GM12864 (cell line): ENCODE results near the gene BIN1.

Experiments
- DNase-seq: peaks from one replicate; pipeline ENCODE4 v3.0.0-alpha.2; 2011; ENCODE audit warnings: low read depth
- H3K4me3 ChIP-seq: 2 replicates; pipeline ENCODE4 v1.5.1; 2011; ENCODE audit warnings: mild to moderate bottlenecking, low read depth, low read length, control low read depth
- TF ChIP-seq, protein P1 (sequence below): IDR thresholded peaks from 2 replicates; pipeline ENCODE4 v1.5.1; 2011; ENCODE audit warnings: low read depth, mild to moderate bottlenecking, moderate library complexity, low read length, control low read depth, inconsistent platforms; ENCODE audit errors: missing control alignments

The BIN1 gene

DNA sequence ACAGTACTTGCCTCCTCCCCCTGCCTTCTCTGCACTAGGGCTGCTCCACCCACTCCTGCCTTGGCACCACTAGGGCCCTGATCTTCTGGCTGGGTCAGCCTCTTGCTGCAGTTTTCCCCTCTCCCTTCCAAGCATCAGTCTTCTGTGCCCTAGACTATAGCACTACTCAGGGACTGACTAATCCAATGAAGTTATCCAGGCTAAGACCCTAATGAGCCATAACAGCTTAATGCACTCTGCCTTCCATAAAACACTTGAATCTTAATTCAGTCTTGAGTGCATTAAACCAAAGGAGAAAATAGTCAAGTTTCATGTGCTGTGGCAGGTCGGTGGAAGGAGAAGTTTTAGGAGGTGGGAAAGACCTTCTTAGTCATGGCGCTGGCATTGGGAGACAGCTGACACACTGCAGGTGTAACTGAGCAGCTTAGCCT, 95.7 kb downstream of the BIN1 start:
- DNase-seq = no peak
- no peak overlapping the region for H3K4me3 ChIP-seq
- TF ChIP-seq, protein P1, sequence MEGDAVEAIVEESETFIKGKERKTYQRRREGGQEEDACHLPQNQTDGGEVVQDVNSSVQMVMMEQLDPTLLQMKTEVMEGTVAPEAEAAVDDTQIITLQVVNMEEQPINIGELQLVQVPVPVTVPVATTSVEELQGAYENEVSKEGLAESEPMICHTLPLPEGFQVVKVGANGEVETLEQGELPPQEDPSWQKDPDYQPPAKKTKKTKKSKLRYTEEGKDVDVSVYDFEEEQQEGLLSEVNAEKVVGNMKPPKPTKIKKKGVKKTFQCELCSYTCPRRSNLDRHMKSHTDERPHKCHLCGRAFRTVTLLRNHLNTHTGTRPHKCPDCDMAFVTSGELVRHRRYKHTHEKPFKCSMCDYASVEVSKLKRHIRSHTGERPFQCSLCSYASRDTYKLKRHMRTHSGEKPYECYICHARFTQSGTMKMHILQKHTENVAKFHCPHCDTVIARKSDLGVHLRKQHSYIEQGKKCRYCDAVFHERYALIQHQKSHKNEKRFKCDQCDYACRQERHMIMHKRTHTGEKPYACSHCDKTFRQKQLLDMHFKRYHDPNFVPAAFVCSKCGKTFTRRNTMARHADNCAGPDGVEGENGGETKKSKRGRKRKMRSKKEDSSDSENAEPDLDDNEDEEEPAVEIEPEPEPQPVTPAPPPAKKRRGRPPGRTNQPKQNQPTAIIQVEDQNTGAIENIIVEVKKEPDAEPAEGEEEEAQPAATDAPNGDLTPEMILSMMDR = no peak

DNA sequence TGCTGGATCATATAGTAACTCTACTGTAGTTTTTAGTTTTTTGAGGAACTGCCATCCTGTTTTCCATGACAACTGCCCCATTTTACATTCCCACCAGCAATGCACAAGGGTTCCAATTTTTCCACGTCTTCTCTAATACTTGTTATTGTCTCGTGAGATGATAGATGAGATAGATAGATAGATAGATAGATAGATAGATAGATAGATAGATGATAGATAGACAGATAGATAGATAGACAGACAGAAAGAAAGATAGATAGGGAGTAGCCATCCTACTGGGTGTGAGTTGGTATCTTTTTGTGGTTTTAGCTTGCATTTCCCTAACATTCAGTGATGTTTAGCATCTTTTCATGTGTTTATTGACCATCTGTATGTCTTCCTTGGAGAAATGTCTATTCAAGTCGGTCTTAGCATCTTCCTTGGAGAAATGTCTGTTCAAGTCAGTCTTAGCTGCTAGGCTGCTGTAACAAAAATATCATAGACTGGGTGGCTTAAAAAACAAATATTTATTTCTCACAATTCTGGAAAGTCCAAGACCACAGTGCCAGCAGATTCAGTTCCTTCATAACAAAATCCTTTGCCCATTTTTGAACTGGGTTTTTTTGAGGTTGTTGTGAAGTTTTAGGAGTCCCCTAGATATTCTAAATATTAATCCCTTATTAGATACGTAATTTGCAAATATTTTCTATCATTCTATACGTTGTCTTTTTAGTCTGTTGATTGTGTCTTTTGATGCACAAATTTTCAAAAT, 98.5 kb downstream of the BIN1 start:
- H3K4me3 ChIP-seq = no peak overlapping the region
- no peak for DNase-seq
- TF ChIP-seq, protein P1 = no peak

DNA sequence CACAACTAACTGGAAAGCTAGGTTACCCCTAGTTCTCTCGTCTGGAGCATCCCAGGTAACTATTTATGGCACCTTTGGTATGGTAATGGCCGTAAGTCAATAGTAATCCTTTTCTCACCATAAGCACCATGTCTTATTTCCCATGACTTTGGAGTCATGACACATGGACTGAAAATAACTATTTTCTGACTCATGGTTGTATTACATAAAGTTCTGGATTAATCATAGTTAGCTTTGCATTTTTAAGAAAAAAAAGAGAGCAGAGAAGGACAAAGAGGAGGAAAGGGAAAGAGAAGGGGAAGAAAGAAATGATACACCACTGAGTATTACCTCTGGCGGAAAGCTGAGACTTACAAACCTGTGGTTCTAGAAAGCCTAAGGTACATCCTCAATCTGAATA, 99.3 kb downstream of the BIN1 start:
- no peak overlapping the region for H3K4me3 ChIP-seq
- DNase-seq = no peak
- TF ChIP-seq, protein P1 = no peak

DNA sequence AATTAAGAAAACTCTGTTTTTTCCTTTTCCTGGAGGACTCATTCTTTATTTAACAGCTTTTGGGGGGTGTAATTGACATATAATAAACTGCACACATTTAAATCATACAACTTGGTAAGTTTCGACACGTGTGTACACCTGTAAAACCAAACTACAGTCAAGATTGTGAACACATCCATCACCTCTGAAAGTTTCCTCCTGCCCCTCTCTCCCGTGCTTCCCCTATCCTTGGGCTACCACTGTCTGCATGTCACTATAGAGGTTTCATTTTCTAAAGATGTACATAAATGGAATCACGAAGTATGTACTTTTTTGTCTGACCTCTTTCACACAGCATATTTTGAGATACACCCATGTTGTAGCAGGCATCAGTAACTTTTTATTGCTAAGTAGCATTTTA, 100.0 kb downstream of the BIN1 start:
- no peak for DNase-seq
- H3K4me3 ChIP-seq = no peak overlapping the region
- TF ChIP-seq, protein P1 = no peak

DNA sequence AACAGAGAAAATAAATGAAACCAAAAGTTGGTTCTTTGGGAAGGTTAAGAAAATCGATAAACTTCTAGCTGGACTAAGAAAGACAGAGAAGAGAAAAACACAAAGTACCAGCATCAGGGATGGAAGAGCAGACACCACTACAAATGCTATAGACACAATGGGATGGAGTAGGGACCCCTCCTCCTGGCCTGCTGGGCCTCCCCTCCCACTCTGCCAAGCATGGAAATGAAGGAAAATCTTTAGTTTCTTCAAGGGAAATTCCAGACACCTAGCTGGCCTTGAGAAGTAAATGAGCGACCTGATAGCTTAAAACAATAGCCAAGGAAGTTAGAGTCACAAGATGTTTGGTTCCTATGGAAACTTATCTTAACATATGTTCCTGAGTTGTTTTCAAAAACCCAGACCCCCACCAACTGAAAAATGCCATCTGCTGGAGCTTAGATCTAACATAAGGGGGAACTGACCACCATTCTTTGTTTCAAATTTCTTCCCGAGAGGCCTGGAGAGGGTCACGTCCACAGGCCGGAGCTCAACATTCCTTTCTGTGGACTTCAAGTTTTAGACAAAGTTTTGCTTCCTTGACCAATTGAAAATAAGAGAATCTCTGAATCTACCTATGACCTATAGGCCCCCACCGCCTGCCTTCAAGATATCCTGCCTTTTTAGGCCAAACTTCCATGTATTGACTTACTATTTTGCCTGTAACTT, 101.9 kb downstream of the BIN1 start:
- H3K4me3 ChIP-seq = no peak overlapping the region
- TF ChIP-seq, protein P1 = no peak
- DNase-seq = no peak

DNA sequence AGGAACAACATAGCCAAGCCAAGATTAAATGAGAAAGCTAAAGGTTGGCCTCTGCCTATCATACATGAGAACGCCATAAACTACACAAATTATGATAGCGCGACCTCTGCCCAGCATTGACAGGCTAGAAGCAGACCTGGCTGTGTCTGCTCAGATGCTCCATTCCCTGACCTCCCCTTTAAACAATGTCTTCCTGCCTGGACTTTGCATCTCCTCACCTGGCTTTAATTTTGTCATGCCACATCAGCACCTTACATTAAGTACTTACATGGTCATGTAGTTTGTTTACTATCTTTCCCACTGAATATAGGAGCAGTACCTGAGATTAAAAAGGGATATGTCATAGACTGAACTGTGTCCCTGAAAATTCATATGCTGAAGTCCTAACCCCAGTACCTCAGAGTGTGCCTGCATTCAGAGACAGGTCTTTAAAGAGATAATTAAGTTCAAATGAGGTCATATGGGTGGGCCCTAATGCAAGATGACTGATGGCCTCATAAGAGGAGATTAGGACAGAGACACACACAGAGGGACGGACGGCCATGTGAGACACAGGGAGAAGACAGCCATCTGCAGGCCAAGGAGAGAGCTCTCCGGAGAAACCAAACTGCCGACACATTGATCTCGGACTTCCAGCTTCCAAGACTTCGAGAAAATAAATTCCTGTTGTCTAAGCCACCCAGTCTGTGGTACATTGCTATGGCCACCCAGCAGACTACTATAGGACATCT, 103.7 kb downstream of the BIN1 start:
- no peak for DNase-seq
- H3K4me3 ChIP-seq = no peak overlapping the region
- TF ChIP-seq, protein P1 = no peak
